Nucleus accumbens (tissue), 56 donors: Measurements from ENCODE around the gene RBBP8.
"Not testable (repeated sequence)": the region's sequence is repeated elsewhere in the genome, so short reads cannot be mapped to it uniquely, and the experiment has no call there.

Experiments used
- DNase-seq, 56 donors: peaks; one replicate each; lab custom pipeline; 2025; lab: John Stamatoyannopoulos, UW

The RBBP8 gene

DNA sequence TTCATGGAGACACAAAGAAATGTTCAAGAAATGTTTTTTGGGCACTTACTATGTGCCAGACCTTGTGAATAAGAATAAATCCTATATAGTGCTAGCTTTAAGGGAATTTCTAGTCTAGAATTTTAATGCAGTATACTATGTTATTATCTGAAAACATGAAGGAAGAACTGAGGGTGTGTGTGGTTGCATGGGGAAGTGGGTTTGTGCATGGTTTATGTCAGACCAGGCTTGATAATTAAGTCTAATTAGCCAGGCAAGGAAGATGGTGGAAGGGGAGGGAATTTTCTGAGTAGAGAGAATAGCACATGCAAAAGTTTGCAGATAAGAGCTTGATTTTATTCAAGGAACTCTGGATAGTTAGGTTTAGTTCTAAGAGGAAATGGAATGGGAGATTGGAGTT, 6.5 kb downstream of the RBBP8 start:
- no peak for DNase-seq

DNA sequence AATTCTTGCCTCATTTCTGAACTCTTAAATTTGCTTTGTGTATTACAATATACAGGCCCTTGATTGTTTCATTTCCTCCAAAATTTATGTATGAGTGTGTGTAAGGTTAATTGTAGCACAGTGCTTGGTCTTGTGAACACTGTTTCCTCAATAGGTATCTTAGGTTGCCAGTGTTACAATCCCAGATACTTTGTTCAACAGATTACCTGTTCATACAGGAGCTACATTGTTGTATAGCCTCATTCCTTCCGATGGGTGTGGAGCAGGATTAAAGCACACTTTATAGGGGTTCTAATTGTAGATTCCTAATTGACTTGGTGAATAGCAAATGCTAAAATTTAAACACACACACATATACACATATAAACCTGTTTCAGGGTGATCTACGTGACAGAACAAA, 10.7 kb downstream of the RBBP8 start:
- no peak for DNase-seq

DNA sequence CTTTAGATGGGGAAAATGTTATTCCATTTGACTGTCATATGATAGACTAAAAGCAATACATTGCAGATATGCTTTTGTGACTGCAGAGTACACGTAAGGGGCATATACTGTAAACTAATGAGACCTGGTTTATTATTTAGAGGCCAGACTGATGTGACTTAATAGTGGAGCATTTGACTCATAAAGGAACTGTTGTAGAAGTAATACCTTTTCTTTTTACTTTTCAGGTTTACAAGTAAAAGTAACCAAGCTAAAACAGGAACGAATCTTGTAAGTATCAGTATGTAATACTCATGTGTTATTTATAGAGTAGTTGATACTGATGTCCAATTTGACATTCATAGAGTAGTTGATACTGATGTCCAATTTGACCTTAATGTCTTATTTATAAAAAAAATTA, 13.1 kb downstream of the RBBP8 start:
- DNase-seq, result no peak

DNA sequence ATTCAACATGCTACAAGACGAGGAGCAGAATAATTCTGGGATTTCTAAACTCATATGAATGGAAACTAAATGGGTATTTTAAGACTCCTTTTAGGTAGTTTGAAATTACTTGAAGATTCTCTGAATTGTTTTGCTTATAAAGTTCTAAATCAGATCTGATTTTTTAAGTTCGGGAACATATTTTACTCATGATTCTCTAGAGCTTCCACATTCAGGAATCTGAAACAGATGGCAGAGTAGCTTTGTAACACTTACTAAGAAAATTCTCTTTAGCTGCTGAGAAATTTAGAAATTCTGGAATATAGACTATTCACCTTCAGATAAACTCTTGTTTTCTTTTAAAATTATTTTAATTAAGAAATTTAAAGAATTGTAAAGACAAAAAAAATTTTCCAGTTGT, 13.7 kb downstream of the RBBP8 start:
- DNase-seq, result no peak

DNA sequence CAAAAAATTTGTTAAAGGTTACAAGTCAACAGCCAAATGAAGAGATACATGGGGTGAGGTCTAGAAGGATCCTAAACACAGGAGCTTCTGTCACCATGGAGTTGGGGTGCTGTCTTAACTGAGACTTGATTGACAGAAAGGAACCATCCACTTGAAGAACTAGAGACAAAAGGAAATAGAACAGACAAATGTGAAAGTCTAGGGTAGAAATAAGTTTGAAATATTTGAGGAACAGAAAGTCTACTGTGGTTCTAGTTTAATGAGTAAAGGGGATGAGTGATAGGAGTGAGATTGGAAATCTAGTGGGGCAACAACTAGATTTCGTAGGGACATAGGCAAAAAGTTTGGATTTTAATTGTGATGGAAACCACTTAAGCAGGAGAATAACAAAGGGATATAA, 18.7 kb downstream of the RBBP8 start:
- DNase-seq, result no peak

DNA sequence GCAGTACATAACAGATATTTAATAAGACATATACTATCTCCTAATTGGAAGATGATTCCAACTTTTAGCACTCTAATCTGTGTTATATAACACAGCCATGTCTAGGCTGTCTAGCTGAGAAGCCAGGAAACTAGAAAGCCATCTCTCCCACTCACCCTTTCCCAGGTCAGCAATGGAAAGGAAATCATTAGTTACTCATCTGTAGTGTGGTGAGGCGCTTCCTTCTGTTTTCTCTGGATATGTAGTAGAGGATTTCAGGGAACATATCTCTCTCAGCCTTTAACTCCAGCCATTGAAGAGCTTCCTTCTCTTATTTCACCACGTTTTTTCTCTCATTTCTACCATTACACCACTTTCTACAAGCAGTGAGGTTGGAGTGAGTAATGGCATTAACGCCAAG, 19.4 kb downstream of the RBBP8 start:
- no peak for DNase-seq

DNA sequence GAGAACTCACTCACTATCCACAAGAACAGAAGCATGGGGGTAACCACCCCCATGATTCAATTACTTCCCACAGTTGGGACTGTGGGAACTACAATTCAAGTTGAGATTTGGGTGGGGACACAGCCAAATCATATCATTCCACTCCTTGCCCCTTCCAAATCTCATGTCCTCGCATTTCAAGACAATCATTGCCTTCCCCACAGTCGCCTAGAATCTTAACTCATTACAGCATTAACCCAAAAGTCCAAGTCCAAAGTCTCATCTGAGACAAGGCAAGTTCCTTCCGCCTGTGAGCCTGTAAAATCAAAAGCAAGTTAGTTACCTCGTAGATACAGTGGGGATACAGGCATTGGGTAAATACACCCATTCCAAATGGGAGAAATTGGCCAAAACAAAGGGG, 20.9 kb downstream of the RBBP8 start:
- not testable (repeated sequence) for DNase-seq

DNA sequence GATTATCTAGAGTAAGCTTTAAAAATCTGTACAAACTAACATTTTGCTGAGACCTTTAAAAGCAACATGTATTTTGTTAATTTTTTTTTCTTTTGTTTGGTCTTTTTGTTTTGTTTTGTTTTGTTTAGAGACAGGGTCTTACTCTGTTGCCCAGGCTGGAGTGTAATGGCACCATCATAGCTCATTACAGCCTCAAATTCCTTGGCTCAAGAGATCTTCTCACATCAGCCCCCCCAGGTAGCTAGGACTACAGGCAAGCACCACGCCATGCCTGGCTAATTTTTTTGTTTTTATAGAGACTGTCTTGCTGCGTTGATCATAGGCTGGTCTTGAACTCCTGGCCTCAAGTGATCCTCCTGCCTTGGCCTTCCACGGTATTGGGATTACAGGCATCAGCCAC, 23.1 kb downstream of the RBBP8 start:
- DNase-seq, result no peak

DNA sequence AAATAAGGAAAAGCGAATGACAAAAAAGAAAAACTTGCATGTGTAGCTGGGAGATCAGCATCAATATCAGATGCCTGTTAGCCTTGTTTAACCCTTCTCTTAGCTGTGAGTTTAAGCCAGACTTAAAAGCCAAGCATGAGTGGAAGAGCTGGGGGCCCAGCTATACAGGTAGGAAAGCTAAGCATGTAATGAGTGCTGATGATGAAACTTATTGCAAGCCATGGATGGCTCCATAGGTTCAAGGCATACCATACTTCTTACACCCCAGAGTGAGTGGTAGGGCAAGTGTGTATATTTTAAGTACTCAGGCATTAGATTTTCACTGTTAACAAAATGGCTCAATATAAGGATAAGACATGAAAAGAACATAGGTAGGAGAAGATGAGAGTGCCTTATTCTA, 28.0 kb downstream of the RBBP8 start:
- DNase-seq, result no peak

DNA sequence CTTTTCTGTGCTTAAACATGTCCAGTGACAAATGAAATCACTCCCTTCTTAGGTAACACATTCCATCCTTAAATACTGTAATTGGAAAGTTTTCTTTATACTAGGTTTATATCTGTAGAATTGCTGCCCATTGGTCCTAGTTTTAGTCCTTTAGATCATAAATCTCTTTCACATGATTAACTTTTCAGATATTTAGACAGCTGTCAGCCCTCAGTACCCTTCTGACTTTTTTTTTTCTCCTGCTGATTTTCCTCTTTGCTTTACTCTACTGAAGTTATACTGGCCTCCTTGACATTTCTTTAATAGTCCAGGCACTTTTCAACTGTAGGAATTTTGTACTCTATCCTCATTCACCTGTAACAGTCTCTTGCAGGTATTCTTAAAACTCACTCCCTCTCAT, 28.9 kb downstream of the RBBP8 start:
- no peak for DNase-seq

DNA sequence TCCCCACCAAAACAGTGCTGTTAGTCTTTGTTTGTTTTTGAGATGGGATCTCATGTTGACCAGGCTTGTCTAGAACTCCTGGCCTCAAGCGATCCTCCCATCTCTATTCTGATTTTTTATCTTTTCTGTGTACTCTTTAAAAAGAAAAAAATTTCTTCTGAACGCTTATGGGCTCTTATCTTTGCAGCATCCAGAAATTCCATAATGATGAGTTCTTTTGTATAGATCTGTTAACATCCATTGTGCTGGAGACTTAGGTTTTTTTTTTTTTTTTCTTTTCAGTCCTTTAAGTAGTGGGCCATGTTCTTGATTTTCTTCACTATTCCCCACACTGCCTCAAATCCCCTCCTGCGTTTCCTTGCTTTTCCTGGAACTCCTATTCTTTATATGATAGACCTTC, 31.0 kb downstream of the RBBP8 start:
- DNase-seq, result no peak

DNA sequence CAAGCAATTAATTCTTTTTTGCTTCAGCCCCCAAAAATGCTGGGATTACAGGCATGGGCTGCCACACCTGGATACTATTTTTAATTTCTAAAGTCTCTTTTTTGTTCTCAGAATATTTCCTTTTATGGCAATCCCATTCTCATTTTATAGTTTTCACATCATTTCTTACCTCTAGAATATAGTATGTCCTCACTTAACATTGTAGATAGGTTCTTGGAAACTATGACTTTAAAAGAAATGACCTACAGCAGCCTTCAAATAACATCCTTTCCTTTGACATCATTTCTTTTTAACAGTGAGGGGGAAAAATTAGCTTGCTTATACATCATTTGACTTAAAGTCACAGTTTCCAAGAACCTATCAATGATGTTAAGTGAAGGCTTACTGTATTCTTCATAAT, 31.6 kb downstream of the RBBP8 start:
- no peak for DNase-seq

DNA sequence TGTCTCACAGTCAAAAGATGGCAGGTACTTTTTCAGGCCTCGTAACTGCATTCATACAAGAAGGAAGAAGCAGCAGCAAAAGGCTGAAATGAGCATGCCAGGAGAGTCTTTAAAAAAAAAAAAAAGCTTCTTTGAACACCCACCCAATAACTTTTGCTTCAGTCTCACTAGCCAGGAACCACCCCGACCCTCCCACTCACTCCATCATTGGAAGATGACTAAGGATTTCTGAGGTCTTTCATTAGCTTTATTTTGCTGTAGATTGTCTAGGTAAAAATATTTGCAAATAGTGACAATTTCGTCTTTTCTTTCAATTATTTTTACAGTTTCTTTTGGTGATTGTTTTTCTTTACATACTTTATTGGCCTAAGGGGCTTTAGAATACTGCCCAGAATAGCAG, 37.9 kb downstream of the RBBP8 start:
- no peak for DNase-seq

DNA sequence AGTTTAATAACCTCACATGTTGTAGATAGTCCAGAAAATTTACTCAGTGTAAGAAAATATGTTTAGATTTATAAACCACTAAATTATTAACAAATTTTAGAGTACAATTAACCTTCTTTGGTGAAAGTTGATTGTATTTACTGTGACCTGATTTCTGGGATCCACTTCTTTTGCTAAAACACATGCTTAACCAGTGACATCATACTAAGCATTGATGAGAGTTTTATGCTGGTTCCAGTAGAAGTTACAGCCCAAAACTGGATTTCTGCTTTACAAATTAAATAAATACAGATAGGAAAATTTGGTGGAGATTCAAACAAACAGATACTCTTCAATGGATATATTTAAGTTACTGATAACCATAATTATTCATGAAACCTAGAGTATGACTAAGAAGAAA, 40.9 kb downstream of the RBBP8 start:
- no peak for DNase-seq

DNA sequence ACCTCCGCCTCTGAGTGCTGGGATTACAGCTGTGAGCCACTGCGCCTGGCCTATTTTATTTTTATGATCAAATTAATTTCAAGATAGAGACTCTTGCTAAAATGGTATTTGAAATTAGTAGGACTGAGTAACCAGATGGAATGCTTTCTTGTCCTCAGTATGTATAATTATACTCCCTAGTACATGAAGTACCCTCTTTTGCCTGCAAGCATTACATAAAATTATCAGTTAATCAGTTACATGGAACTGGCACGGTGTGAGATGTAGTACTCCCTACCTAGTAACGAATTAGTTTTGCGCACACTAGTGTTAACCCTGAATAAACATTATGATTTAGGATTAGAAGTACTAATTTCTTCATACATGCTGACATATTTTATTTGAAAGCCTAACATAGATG, 41.6 kb downstream of the RBBP8 start:
- DNase-seq, result no peak

DNA sequence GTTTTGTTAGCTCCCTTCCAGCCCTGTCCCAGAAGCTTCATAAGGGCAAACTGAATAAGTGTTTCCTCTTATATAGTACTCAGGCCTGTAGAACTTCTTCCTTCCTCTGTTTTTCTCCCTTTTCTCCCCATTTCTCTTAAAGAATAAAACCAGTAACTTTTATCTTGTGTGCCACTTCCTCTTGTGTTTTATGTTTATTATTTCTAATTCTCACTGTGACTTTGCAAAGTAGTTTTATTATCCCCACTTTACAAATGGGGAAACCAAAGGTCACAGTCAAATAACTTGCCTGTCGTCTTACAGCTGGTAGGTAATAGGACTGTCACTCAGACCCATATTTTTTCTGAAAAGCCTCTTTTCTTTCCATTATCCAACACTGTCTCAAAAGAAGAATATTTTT, 42.4 kb downstream of the RBBP8 start:
- no peak for DNase-seq

DNA sequence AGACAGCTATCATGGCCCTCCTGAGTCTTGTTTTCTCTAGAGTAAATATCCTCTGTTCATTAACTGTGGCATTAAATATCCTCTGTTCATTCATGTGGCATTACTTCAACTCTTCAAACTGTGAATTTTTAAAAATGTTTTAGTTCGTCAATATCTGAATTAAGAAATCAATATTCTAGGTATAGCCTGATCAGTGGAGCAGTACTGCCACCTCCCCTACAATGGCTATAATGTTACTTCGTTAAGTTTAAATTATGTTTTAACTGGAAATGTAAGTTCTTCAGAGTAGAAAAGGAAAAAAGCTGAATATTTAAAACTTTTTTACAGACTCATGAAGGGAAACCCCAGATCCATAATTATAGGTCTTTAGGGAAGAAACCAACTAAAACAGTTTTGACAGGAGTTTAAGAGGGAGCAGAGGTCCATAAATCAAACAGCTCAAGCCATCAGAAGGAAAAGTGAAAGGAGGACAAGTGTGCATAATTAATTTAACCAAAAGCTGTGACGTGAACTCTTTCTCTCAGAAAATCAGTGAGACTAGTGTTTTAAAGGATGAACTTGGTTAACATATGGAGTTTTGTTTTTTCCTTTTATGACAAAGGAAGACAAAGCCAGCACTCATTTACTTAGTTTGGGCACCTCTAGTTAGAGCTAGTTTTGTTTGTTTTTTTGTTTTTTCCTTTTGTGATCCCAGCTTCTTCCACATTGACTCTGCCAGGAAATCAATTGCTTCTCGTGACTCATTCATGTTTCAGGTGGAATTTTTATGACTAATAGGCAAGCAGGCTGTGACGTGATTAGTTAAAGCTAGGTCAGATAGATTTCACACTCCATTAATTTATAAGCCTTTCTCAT, 44.9 kb downstream of the RBBP8 start:
- DNase-seq, result no peak

DNA sequence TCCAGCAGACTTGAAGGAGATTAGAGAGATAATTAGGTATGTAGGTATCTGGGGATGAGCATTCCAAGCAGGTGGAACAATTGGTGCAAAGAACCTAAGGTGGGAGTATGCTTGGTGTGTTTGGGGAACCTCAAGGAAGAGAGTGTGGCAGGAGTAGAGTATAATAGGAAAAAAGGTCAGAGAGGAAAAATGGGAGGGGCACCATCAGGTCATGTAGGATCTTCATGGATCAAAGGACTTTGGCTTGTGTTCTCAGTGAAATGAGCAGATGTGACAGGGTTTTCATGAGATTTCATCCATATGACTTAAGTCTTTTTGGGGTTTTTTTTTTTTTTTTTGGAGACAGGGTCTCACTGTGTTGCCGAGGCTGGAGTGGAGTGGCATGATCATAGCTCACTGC, 47.3 kb downstream of the RBBP8 start:
- no peak for DNase-seq

DNA sequence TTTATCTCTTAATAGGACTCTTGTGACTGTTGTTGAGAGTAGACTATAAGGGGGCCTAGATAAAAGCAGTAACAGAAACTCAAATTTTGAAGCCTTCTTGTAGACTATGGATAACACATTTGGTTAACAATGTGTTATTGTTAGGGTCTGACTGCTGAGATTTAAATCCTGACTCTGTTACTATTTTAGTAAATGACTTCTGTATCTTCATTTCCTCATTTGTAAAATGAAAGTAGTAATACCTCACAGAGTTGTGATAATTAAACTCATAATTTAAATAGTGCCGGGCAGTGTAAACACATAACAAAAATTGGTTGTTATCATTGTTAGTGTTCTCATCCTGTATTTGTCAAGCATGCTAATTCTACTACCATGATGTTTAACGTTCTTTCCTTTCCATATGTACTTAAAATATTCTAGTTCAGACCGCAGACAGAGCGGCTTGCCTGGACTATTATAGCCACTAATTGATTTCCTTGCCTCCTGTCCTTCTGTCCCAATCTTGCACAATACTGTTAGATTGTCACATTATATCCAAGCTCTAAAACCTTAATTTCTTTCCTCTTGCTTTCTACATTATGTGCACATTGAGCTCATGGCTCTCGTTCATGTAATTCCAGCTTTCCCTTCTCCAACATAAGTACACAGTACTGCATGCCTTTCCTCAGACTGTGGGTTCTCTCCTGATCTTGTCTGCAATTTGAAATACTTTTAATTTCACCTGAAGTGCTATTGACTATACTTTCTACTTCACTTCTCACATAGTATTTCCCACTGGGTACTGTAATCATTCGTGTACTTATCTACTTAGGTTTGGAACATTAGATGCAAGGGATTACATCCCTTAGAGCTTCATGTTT, 48.4 kb downstream of the RBBP8 start:
- DNase-seq, result no peak

DNA sequence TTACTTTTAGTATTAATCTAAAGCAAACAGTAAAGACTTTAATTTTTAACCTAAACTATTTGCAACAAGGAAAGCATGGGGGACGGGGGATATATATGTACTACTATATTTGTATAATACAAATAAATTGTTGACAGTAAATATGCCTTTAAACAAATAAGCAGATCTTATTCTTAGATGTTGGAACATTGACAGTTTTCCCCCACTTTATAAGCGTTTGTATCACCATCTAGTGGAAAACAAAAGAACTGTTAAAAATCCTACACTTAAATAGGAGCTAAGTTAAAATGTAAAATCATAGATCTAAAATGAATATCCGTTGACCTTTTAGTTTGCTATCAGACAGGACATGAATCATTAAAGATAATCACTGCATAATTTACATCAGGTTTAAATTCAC, 50.0 kb downstream of the RBBP8 start:
- no peak for DNase-seq

DNA sequence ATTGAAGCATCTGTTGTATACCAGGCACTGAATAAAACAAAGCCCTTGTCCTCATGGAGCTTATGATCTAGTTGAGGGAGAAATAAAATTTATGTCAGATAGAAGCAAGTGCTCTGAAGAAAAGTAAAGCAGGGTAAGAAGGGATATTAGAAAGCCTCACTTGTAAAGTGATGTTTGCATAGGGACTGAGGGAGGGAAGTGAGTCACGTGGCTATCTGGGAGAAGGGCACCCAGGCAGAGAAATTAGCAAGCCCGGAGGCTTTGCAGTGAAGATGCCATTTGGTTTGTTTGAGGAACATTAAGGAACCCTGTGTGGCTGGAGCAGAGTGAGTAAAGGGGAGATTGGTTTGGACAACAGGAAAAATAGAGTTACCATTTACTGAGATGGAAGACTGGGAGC, 52.1 kb downstream of the RBBP8 start:
- no peak for DNase-seq
